DND-41 (cell line): ENCODE results near the gene FAM43A.

Experiments used
- ATAC-seq: fragments of 200-7000 bp; cut with Tn5 transposase; 3 replicates; pipeline ENCODE4 v1.9.1; 2021; ENCODE audit warnings: low read depth; ENCODE audit not compliant: insufficient read depth
- DNase-seq: peaks from one replicate; pipeline ENCODE4 v3.0.0-alpha.2; 2020
- H2AFZ ChIP-seq: 2 replicates; pipeline ENCODE4 v1.6.0; 2012; ENCODE audit warnings: low read depth, low read length
- H3K27ac ChIP-seq: 2 replicates; pipeline ENCODE4 v1.5.1; 2012; ENCODE audit warnings: low read length, inconsistent platforms
- H3K27me3 ChIP-seq: fragments of 200-600 bp; sonication (generic); 2 replicates; pipeline ENCODE4 v1.6.0; 2012; ENCODE audit warnings: low read length, mild to moderate bottlenecking, inconsistent platforms; ENCODE audit not compliant: insufficient read depth, poor library complexity
- H3K36me3 ChIP-seq: 2 replicates; pipeline ENCODE4 v1.5.1; 2012; ENCODE audit warnings: low read length, inconsistent platforms; ENCODE audit not compliant: insufficient read depth
- H3K4me1 ChIP-seq: 2 replicates; pipeline ENCODE4 v1.5.1; 2012; ENCODE audit warnings: mild to moderate bottlenecking, low read length; ENCODE audit not compliant: insufficient read depth
- H3K4me2 ChIP-seq: 2 replicates; pipeline ENCODE4 v1.6.0; 2012; ENCODE audit warnings: mild to moderate bottlenecking, moderate library complexity, low read length, inconsistent platforms; ENCODE audit not compliant: insufficient read depth
- H3K4me3 ChIP-seq, 2 experiments: fragments of 200-600 bp in 1 of 2; shearing (Covaris generic) in 1 of 2; 2 replicates each; pipeline ENCODE4 v1.5.1; 2012 to 2016; ENCODE audit warnings: inconsistent platforms in 2 of 2, low read length in 2 of 2, mild to moderate bottlenecking in 2 of 2, low read depth in 1 of 2, moderate library complexity in 1 of 2
- H3K79me2 ChIP-seq: 2 replicates; pipeline ENCODE4 v1.6.0; 2012; ENCODE audit warnings: low read length, inconsistent platforms; ENCODE audit not compliant: insufficient read depth
- H3K9ac ChIP-seq: 2 replicates; pipeline ENCODE4 v1.6.0; 2012; ENCODE audit warnings: low read depth, mild to moderate bottlenecking, inconsistent platforms, low read length, moderate library complexity
- H3K9me3 ChIP-seq: 2 replicates; pipeline ENCODE4 v1.5.1; 2012; ENCODE audit warnings: low read length, moderate library complexity, mild to moderate bottlenecking, inconsistent platforms; ENCODE audit not compliant: insufficient read depth, severe bottlenecking
- H4K20me1 ChIP-seq: 2 replicates; pipeline ENCODE4 v1.6.0; 2012; ENCODE audit warnings: low read length; ENCODE audit not compliant: insufficient read depth
- EZH2 ChIP-seq: IDR thresholded peaks from 3 replicates; pipeline ENCODE4 v1.6.1; 2012; ENCODE audit warnings: borderline replicate concordance, low read depth, mild to moderate bottlenecking, moderate library complexity, low read length, inconsistent platforms; ENCODE audit not compliant: severe bottlenecking
- TF ChIP-seq, protein P1 (sequence below): IDR thresholded peaks from 2 replicates; pipeline ENCODE4 v1.5.1; 2012; ENCODE audit warnings: borderline replicate concordance, low read length, moderate library complexity, mild to moderate bottlenecking; ENCODE audit not compliant: poor library complexity, severe bottlenecking; ENCODE audit errors: extremely low read depth

Gene FAM43A

DNA sequence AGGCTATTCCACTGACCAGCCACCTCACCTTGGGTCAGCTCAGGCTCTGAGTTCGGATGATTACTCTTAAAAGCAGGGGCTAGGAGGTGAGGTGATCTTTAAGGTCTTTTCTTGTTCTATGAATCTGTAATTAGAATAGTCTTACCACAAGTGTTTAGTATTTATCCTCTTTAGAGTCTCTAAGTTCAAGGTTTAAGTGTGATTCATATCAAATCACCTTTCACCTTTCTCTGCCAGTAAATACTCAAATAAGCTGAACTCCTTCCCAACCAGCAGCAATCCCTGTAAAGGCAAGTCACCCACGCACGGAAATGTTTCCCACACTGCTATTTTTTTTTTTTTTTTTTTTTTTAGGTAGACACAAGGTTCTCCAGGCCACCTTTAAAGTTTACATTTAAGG lies 37.9 kb upstream of the FAM43A start:
- Histone ChIP-seq H3K27me3 (no peaks in the 10 kb centered on the region), H3K27ac (no peak overlapping the region), H3K4me2 (no peak overlapping the region), H3K9me3 (no peaks in the 10 kb centered on the region), H4K20me1 (0 out of 2 replicates have a peak, but pooled peaks cover 2% of the 10 kb centered on the region), H3K79me2 (no peaks in the 10 kb centered on the region), H3K36me3 (peaks cover 83% of the 10 kb centered on the region), H3K4me3 (no peak overlapping the region), H3K4me1 (no peaks in the 10 kb centered on the region), H2AFZ (no peak overlapping the region), H3K9ac (no peak overlapping the region)
- no peak for ATAC-seq
- DNase-seq: no peak
- TF ChIP-seq, protein P1, sequence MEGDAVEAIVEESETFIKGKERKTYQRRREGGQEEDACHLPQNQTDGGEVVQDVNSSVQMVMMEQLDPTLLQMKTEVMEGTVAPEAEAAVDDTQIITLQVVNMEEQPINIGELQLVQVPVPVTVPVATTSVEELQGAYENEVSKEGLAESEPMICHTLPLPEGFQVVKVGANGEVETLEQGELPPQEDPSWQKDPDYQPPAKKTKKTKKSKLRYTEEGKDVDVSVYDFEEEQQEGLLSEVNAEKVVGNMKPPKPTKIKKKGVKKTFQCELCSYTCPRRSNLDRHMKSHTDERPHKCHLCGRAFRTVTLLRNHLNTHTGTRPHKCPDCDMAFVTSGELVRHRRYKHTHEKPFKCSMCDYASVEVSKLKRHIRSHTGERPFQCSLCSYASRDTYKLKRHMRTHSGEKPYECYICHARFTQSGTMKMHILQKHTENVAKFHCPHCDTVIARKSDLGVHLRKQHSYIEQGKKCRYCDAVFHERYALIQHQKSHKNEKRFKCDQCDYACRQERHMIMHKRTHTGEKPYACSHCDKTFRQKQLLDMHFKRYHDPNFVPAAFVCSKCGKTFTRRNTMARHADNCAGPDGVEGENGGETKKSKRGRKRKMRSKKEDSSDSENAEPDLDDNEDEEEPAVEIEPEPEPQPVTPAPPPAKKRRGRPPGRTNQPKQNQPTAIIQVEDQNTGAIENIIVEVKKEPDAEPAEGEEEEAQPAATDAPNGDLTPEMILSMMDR: no peak
- no peak for TF ChIP-seq EZH2

DNA sequence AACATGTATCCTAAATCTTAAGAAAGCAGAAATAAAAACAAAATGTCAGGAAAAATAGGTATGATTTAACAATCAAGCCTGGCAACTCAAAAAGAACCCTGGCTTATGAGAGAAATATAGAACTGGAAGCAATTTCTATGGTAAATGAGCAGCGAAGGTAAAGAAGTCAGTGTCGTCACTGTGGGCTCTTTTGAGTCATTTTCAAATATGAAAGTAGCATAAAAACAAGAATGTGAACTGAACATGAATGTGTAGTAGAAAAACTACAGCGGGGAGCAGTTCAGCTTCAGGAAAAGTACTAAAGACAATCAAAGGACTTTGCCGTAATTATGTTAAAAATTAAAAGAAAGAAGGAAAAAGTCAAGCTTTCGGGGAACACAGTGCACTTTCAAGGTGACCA lies 31.2 kb upstream of the FAM43A start:
- DNase-seq (no peak), ATAC-seq (no peak)
- Histone ChIP-seq H3K27ac (no peak overlapping the region), H2AFZ (no peak overlapping the region), H3K9me3 (no peaks in the 10 kb centered on the region), H3K36me3 (peaks cover 79% of the 10 kb centered on the region), H3K4me3 (no peak overlapping the region), H3K27me3 (no peaks in the 10 kb centered on the region), H3K4me2 (no peak overlapping the region), H3K79me2 (no peaks in the 10 kb centered on the region), H4K20me1 (0 out of 2 replicates have a peak, but pooled peaks cover 2% of the 10 kb centered on the region), H3K9ac (no peak overlapping the region), H3K4me1 (no peaks in the 10 kb centered on the region)
- no peak for TF ChIP-seq EZH2
- TF ChIP-seq, protein P1: no peak

DNA sequence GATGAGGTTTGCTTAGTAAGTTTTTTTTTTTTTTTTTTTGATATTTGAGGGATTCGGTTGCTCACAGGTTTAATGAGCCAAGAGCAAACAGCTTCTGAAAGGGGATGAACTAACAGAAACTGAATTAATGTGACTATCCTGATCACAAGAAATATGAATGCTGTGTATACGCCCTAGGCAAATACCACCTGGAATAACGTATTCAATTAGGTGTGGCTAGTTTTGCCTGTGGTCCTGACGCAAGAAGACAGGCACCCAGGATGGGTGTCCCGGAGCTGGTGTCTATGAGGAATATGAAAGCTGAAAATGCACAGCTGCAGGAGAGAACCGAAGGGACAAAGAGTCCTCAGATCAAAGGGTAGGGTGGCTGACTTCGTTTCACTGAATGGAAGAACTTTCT lies 28.2 kb upstream of the FAM43A start:
- H2AFZ ChIP-seq: no peak overlapping the region
- H3K9ac ChIP-seq: no peak overlapping the region
- no peak overlapping the region for H3K27ac ChIP-seq
- no peaks in the 10 kb centered on the region for H3K4me1 ChIP-seq
- peaks cover under 1% of the 10 kb centered on the region; the same call in 1 of the 2 replicates for H4K20me1 ChIP-seq
- H3K4me2 ChIP-seq: no peak overlapping the region
- ATAC-seq: no peak
- DNase-seq: no peak
- H3K36me3 ChIP-seq: peaks cover 78% of the 10 kb centered on the region
- no peaks in the 10 kb centered on the region for H3K27me3 ChIP-seq
- no peak for TF ChIP-seq EZH2
- TF ChIP-seq, protein P1: no peak
- H3K9me3 ChIP-seq: no peaks in the 10 kb centered on the region
- H3K79me2 ChIP-seq: 0 out of 2 replicates have a peak, but pooled peaks cover 2% of the 10 kb centered on the region
- no peak overlapping the region for H3K4me3 ChIP-seq
